GM21825 (cell line): Measurements from ENCODE around the gene OR2B6.

Source experiments
- ATAC-seq: cut with Tn5 transposase; IDR thresholded peaks from one replicate; pipeline ENCODE4 v1.9.1; 2021; ENCODE audit warnings: mild to moderate bottlenecking, moderate library complexity; ENCODE audit not compliant: unreplicated experiment

OR2B6 gene

DNA sequence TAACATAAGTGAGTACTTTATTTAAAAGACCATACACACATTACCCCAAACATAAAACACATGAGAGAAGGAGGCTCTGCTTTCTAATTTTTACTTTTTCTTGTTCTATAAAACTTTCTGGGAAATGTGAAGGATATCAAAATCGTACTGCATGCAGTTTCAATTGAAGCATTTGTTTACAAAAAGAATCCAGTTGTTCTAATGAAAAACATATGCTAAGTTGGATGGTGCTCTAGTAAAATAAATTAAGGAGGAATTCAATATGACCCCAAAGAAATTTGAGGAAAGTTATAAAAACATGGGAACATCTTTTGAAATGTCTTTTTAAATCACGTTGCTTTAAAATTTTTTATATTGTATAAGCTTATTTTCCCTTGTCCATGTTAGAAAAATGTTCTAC is 37.6 kb downstream of the OR2B6 start:
- no peak for ATAC-seq

- no peak for ATAC-seq
Measured at GRCh38 chr6:28000351-28001045, 43.5 kb downstream of the OR2B6 start.

DNA sequence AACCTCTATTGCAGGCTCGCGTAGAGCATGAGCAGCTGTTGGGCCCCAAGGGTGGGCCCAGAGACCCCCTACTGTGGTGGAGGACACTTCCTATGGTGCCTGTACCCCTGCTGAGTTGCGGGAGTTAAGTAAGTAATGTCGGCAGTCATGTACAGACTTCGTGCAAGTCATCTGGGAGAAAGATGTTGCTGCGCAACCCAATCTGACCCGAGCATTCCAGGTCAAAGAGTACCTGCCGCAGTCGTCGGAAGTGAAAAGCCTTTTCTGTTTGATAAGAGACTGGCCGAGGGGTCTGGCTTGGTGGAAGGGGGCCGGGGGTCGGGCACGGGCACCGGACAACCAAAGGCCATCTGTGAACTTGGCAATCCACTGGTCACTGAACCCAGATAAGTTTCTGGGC is 44.3 kb downstream of the OR2B6 start:
- no peak for ATAC-seq

- no peak for ATAC-seq
Measured at GRCh38 chr6:28001751-28002150, 44.7 kb downstream of the OR2B6 start.

DNA sequence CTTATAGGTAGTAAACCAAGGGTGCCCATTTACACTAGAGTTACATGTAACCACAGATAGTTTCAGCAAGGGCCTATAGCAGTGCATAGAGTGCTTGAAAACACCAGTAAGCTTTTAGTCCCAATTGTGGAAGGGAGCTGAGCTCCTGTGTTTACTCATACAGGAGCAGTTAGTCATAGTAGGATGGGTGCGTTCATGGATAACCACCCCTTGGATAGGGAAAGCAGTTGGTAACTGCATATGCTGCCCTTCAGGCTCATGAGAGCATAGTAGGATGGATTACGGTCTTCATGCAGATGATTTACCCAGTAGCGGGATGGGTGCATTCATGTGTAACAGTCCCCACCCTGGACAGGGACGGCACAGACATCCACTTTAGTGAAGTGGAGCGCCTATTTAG is 45.1 kb downstream of the OR2B6 start:
- ATAC-seq, result no peak

DNA sequence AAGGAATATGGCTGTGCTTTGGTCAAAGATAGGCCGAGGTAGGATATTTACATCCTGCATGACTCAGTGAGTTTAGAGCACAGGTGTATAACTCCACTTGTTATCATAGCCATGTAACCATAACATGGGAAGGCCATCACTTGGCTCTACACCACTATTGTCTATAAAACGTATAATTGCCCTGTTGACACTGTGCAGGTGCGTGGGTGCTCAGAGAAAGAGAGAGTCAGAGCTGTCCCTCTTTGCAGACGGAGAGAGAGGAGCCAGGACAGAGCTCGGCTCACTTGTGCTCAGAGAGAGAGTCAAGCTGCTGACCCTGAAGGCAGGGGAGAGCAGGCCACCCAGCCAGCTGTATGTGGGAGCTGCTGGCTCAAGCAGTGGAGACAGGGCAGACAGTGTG is 46.0 kb downstream of the OR2B6 start:
- ATAC-seq, result no peak

DNA sequence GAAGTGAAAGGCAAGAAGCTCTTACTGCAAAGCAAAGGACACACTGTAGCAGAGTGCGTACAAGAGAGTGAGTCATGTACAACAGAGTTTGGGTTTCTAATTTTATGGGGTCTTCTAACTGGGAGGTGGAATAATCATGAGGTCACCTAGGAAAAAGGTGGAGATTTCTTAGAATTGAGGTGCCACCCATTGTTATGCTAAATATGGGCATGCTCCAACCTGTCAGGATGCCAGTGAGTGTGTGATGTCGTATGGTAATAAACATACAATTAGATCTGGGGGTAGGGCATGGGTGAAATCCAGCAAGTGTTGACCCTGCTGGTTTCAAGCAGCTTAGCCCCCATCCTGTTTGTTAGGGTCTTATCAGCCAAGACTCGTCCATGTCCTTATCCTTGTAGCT is 46.6 kb downstream of the OR2B6 start:
- ATAC-seq, result no peak

DNA sequence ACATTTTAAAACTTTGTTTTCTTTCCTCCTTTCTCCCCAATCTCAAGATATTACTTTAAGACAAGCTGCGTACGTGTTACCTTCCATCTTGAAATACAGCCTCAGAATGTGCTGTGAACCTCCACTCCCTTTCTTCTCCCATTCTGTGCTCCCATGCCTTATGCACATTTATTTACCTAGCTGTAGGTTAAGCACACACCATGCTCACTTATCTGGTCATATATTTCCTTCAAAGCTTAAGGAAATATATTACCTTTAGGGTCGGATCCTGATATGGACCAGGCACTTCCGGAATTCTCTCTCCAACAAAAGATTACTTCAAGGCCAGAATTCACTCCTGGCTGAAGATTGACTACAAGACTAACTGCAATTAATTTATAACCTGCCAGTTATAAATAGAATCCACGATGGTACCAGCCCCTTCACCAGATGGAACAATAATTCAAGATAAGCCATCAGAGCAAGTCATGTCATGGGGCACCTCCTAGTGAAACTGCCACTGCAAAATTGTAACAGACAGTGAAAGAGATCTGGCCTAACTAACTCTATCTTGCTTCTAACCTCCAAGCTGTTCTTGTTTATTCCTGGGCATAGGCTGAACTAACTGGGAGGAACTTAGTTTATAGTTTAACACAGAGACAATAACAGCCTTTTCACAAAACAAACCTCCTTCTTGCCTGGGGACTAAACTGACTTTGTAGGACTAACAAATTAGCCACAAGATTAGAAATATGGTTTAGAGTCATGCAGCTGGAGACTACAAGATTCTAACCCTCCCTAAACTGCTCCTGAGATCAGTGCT is 47.5 kb downstream of the OR2B6 start:
- ATAC-seq, result no peak

DNA sequence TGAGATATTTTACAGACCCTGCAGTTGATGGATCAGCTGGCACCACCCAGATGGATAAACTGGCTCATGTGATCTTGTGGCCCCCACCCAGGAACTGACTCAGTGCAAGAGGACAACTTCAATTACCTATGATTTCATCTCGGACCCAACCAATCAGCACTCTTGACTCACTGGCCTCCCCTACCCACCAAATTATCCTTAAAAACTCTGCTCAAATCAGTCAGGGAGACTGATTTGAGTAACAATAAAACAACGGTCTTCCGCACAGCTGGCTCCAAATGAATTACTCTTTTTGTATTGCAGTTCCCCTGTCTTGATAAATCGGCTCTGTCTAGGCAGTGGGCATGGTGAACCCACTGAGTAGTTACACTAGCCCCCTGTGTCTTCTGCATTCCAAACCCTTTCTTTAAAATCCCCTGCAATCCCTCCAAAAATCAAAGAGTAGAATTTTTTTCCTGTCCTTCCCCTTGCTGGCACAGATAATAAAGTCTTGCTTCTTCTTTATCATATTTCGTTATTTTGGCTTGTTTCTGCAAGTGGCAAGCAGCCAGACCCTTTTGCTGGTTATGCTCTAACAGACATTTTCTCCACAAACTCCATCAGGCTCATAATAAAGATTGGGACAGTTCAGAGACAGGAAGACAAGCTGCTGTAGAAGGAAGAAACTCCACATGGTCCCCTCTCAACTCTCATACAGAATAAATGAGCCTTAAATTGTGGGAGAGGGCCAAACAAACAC is 48.3 kb downstream of the OR2B6 start:
- ATAC-seq, result no peak

DNA sequence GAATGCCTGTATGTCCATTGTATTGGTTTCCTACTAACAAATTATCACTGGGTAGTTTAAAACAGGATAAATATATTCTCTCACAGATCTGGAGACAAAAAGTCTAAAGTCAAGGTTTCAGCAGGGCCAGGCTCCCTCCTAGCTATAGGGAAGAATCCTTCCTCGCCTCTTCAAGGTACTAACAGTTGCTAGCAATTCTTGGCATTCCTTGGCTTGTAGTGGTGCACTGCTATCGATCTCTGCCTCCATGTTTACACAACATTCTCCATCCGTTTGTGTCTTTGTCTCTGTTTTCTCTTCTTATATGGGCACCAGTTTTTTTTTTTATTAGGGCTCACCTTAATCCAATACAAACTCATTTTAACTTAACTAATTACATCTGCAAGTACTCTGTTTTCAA is 48.9 kb downstream of the OR2B6 start:
- ATAC-seq, result no peak
